NB4 (cell line): ENCODE measurements around the gene RGS9BP.

ENCODE experiments used
- CTCF ChIP-seq: IDR thresholded peaks from one replicate; pipeline ENCODE4 v1.5.1; 2012; ENCODE audit warnings: low read depth, low read length
- POLR2A ChIP-seq: IDR thresholded peaks from 2 replicates; pipeline ENCODE4 v1.6.1; 2011; ENCODE audit warnings: mild to moderate bottlenecking; ENCODE audit not compliant: insufficient read length; ENCODE audit errors: extremely low read depth

- TF ChIP-seq CTCF (no peak), POLR2A (no peak)
Observed at GRCh38 chr19:32669310-32669709, 6.3 kb upstream of the RGS9BP start.
